Ascending aorta (tissue), 2 donors: ENCODE data around the gene NOL7. TPM values are rescaled to one million over a fixed set of nuclear protein-coding genes. Genes with fewer than 3 reads are reported as not detected.

Source experiments
- DNase-seq, 2 donors: peaks; one replicate each; pipeline ENCODE4 v3.0.0-alpha.2; 2019; ENCODE audit warnings: low spot score in 2 of 2
- H3K27ac ChIP-seq, 2 donors: fragments of 200-600 bp; sonication (generic); one replicate each; pipeline ENCODE4 v1.5.1; 2016 to 2017; ENCODE audit warnings: mild to moderate bottlenecking in 1 of 2
- H3K27me3 ChIP-seq: fragments of 200-600 bp; sonication (generic); one replicate; pipeline ENCODE4 v1.5.1; 2017
- H3K36me3 ChIP-seq, 2 donors: fragments of 200-600 bp; sonication (generic); one replicate each; pipeline ENCODE4 v1.5.1; 2016
- H3K4me1 ChIP-seq, 2 donors: fragments of 200-600 bp; sonication (generic); one replicate each; pipeline ENCODE4 v1.5.1; 2016 to 2017; ENCODE audit warnings: mild to moderate bottlenecking in 1 of 2
- H3K4me3 ChIP-seq, 2 donors: fragments of 200-600 bp; sonication (generic); one replicate each; pipeline ENCODE4 v1.5.1; 2016 to 2017; ENCODE audit warnings: mild to moderate bottlenecking in 1 of 2
- H3K9me3 ChIP-seq, 2 donors: fragments of 200-600 bp; sonication (generic); one replicate each; pipeline ENCODE4 v1.5.1; 2016
- CTCF ChIP-seq, 3 experiments: fragments of 200-600 bp in 2 of 3; fragments of 450-650 bp in 1 of 3; sonication (generic) in 2 of 3; IDR thresholded peaks; one replicate each; pipeline ENCODE4 v1.5.1; 2016 to 2019; ENCODE audit warnings: antibody characterized with exemption in 3 of 3, mild to moderate bottlenecking in 1 of 3, moderate library complexity in 1 of 3
- intact Hi-C: fragments of 100-400 bp; cut with DNase I; formaldehyde crosslinking; loops from one replicate; pipeline ENCODE4 v1.15.1; 2023
- total RNA-seq: library from RNA; depleted of rRNA; stranded (reverse); fragments of >200 nt; gene quantifications from one replicate; pipeline ENCODE4 v1.1.0, GENCODE V29; 2016

NOL7 gene
- total RNA-seq, 1 donor from 2014 or later = 32.2 TPM

- Histone ChIP-seq H3K27me3 (no peaks in the 10 kb centered on the region), H3K4me1 (peaks cover 0 to 17% of the 10 kb centered on the region in 2 donors), H3K9me3 (no peaks in the 10 kb centered on the region), H3K4me3 (no peak overlapping the region), H3K36me3 (peaks cover 10 to 39% of the 10 kb centered on the region in 2 donors), H3K27ac (no peak overlapping the region)
- no peak for DNase-seq
- TF ChIP-seq CTCF (IDR thresholded peaks at IDR 0.05) = no peak
- intact Hi-C loops = no loop called here
These were observed 22.9 kb downstream of the NOL7 start for GRCh38 chr6:13638014-13638413.

- H3K27ac ChIP-seq = peak overlapping the region; percentile 17 to 71
- no peak overlapping the region for H3K4me3 ChIP-seq
- intact Hi-C loops = no loop called here
- no peak for TF ChIP-seq CTCF (IDR thresholded peaks at IDR 0.05)
- no peaks in the 10 kb centered on the region for H3K27me3 ChIP-seq
- peaks cover 0 to 17% of the 10 kb centered on the region in 2 donors for H3K4me1 ChIP-seq
- no peaks in the 10 kb centered on the region for H3K9me3 ChIP-seq
- DNase-seq = no peak
- H3K36me3 ChIP-seq = peaks cover 10 to 44% of the 10 kb centered on the region in 2 donors
These were observed 23.5 kb downstream of the NOL7 start for GRCh38 chr6:13638626-13639025.

GRCh38 chr6:13641315-13641714 is 26.2 kb downstream of the NOL7 start:
- Histone ChIP-seq H3K4me1 (peaks cover 0 to 17% of the 10 kb centered on the region in 2 donors), H3K4me3 (no peak overlapping the region), H3K27me3 (no peaks in the 10 kb centered on the region), H3K36me3 (peaks cover 10 to 52% of the 10 kb centered on the region in 2 donors), H3K9me3 (no peaks in the 10 kb centered on the region), H3K27ac (peak overlapping the region; percentile 73 to 81)
- TF ChIP-seq CTCF (IDR thresholded peaks at IDR 0.05) = no peak
- intact Hi-C loops = loop anchor here (2.0 to 5.0 kb wide), 2 partner anchors 69 to 121 kb away; partner anchors contain the start of gene RANBP9
- no peak for DNase-seq

- Histone ChIP-seq H3K27ac (peak overlapping the region; percentile 45 to 67), H3K36me3 (peaks cover 10 to 39% of the 10 kb centered on the region in 2 donors), H3K4me1 (peaks cover 0 to 17% of the 10 kb centered on the region in 2 donors), H3K9me3 (no peaks in the 10 kb centered on the region), H3K4me3 (no peak overlapping the region), H3K27me3 (no peaks in the 10 kb centered on the region)
- intact Hi-C loops = loop anchor here (5.0 kb wide), 1 partner anchor 119 kb away; no protein-coding TSS in a partner anchor
- DNase-seq = no peak
- TF ChIP-seq CTCF (IDR thresholded peaks at IDR 0.05) = no peak
These were observed 28.0 kb downstream of the NOL7 start for GRCh38 chr6:13643125-13643524.

- Histone ChIP-seq H3K9me3 (no peaks in the 10 kb centered on the region), H3K27ac (no peak overlapping the region), H3K4me1 (peaks cover 0 to 3% of the 10 kb centered on the region in 2 donors), H3K4me3 (no peak overlapping the region), H3K36me3 (peaks cover 0 to 20% of the 10 kb centered on the region in 2 donors), H3K27me3 (no peaks in the 10 kb centered on the region)
- no peak for TF ChIP-seq CTCF (IDR thresholded peaks at IDR 0.05)
- intact Hi-C loops = no loop called here
- DNase-seq = no peak
These were observed 33.7 kb downstream of the NOL7 start for GRCh38 chr6:13648850-13649249.

GRCh38 chr6:13649393-13649792 is 34.3 kb downstream of the NOL7 start:
- no peak overlapping the region for H3K27ac ChIP-seq
- peaks cover 0 to 3% of the 10 kb centered on the region in 2 donors for H3K4me1 ChIP-seq
- H3K4me3 ChIP-seq = no peak overlapping the region
- H3K27me3 ChIP-seq = no peaks in the 10 kb centered on the region
- intact Hi-C loops = no loop called here
- peaks cover 0 to 14% of the 10 kb centered on the region in 2 donors for H3K36me3 ChIP-seq
- DNase-seq = no peak
- no peaks in the 10 kb centered on the region for H3K9me3 ChIP-seq
- no peak for TF ChIP-seq CTCF (IDR thresholded peaks at IDR 0.05)
